ENCODE data around the gene ESYT2. TPM values are rescaled to one million over a fixed set of nuclear protein-coding genes. Genes with fewer than 3 reads are reported as not detected.

Gene ESYT2
- total and polyA plus RNA-seq, 9 of the 15 experiments (the other 6 are each of a cell fraction or from before 2014, with no cell fraction given) = 5.8 to 86.9 (median 64.7) TPM

GRCh38 chr7:158704524-158705233 is 124.6 kb downstream of the ESYT2 start, which contains the start of gene NCAPG2 (continued):
- TF ChIP-seq ZMIZ1 (IDR thresholded peaks at IDR 0.05; ENCODE audit: low read depth in 2 of 2, low read length in 2 of 2) (peak; percentile 2 to 59; a peak in 2 of 4 replicates), CTBP1 (IDR thresholded peaks at IDR 0.05; ENCODE audit: borderline replicate concordance) (peak; percentile 100), RBM25 (IDR thresholded peaks at IDR 0.05; ENCODE audit: low read depth, low read length, severe bottlenecking) (peak; percentile 100), ILF3 (IDR thresholded peaks at IDR 0.05; ENCODE audit: borderline replicate concordance) (no peak), RB1 (IDR thresholded peaks at IDR 0.05; ENCODE audit: low read depth) (peak; percentile 99), HMGXB4 (CRISPR knock-in tag; IDR thresholded peaks at IDR 0.05) (peak; percentile 84), SRF (CRISPR knock-in tag; IDR thresholded peaks at IDR 0.05) (0 out of 4 replicates have a peak, but pooled peaks of 1 of the 2 experiments have one; percentile 16), SMARCB1 (IDR thresholded peaks at IDR 0.05; ENCODE audit: insufficient read length, low read depth) (no peak), EP400 (IDR thresholded peaks at IDR 0.05) (peak; percentile 95), ZNF639 (CRISPR knock-in tag; conservative IDR thresholded peaks at IDR 0.05 in 1 of 2, IDR thresholded peaks at IDR 0.05 in 1 of 2) (peak in 1 of 2 experiments; percentile 95; a peak in 2 of 4 replicates), MEF2A (IDR thresholded peaks at IDR 0.05; ENCODE audit: control insufficient read depth, low read depth, low read length) (no peak; the same call in 1 of the 2 replicates), CBX3 (IDR thresholded peaks at IDR 0.05; ENCODE audit: borderline replicate concordance in 1 of 2, low read length in 2 of 2) (peak in 1 of 2 experiments; percentile 55; a peak in 1 of 3 replicates), ZC3H4 (CRISPR knock-in tag; IDR thresholded peaks at IDR 0.05; ENCODE audit: borderline replicate concordance) (no peak)
- TF ChIP-seq, protein P1, sequence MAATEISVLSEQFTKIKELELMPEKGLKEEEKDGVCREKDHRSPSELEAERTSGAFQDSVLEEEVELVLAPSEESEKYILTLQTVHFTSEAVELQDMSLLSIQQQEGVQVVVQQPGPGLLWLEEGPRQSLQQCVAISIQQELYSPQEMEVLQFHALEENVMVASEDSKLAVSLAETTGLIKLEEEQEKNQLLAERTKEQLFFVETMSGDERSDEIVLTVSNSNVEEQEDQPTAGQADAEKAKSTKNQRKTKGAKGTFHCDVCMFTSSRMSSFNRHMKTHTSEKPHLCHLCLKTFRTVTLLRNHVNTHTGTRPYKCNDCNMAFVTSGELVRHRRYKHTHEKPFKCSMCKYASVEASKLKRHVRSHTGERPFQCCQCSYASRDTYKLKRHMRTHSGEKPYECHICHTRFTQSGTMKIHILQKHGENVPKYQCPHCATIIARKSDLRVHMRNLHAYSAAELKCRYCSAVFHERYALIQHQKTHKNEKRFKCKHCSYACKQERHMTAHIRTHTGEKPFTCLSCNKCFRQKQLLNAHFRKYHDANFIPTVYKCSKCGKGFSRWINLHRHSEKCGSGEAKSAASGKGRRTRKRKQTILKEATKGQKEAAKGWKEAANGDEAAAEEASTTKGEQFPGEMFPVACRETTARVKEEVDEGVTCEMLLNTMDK (IDR thresholded peaks at IDR 0.05; ENCODE audit: borderline replicate concordance, insufficient read depth, low read depth, low read length, poor library complexity, severe bottlenecking) = no peak
- TF ChIP-seq, protein P2, sequence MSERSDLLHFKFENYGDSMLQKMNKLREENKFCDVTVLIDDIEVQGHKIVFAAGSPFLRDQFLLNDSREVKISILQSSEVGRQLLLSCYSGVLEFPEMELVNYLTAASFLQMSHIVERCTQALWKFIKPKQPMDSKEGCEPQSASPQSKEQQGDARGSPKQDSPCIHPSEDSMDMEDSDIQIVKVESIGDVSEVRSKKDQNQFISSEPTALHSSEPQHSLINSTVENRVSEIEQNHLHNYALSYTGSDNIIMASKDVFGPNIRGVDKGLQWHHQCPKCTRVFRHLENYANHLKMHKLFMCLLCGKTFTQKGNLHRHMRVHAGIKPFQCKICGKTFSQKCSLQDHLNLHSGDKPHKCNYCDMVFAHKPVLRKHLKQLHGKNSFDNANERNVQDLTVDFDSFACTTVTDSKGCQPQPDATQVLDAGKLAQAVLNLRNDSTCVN (CRISPR knock-in tag; IDR thresholded peaks at IDR 0.05) = no peak

Measured in K562 (cell line).